Measurements from ENCODE around the gene PRSS50. TPM values are rescaled to one million over a fixed set of nuclear protein-coding genes. Genes with fewer than 3 reads are reported as not detected.

Gene PRSS50
- polyA plus RNA-seq, 1 experiment, result not detected

- Histone ChIP-seq H3K4me3 (ENCODE audit: low read depth, low read length) (no peak overlapping the region), H3K36me3 (ENCODE audit: control insufficient read depth, insufficient read depth, low read length) (no peaks in the 10 kb centered on the region), H3K27me3 (ENCODE audit: control insufficient read depth, insufficient read depth, low read length) (peaks cover 24% of the 10 kb centered on the region)
- ChIA-PET POLR2A (no interaction called here), CTCF (interaction anchor here (0.6 to 1.2 kb wide), 2 partner anchors 34 to 210 kb away, joined by 4 read pairs; no protein-coding TSS in a partner anchor)
- no peak for TF ChIP-seq CTCF (IDR thresholded peaks at IDR 0.05; ENCODE audit: insufficient read depth, low read depth, low read length)
- DNase-seq (ENCODE audit: low read depth), result no peak
Measured at GRCh38 chr3:46699676-46700523, 17.8 kb downstream of the PRSS50 start.

- no peak for DNase-seq (ENCODE audit: low read depth)
- no peaks in the 10 kb centered on the region for H3K36me3 ChIP-seq (ENCODE audit: control insufficient read depth, insufficient read depth, low read length)
- POLR2A ChIA-PET, result interaction anchor here (0.6 kb wide), 1 partner anchor 178 kb away, joined by 3 read pairs; no protein-coding TSS in a partner anchor
- no peak overlapping the region for H3K4me3 ChIP-seq (ENCODE audit: low read depth, low read length)
- H3K27me3 ChIP-seq (ENCODE audit: control insufficient read depth, insufficient read depth, low read length), result peaks cover 9% of the 10 kb centered on the region
- 0 out of 2 replicates have a peak, but pooled peaks have one; percentile 5 for TF ChIP-seq CTCF (IDR thresholded peaks at IDR 0.05; ENCODE audit: insufficient read depth, low read depth, low read length)
- CTCF ChIA-PET, result interaction anchor here (0.6 to 2.6 kb wide), 8 partner anchors 10 to 248 kb away, joined by 3 to 14 read pairs (median 3); partner anchors contain the start of gene LRRC2
Measured at GRCh38 chr3:46695962-46696894, 21.4 kb downstream of the PRSS50 start.

- Histone ChIP-seq H3K36me3 (ENCODE audit: control insufficient read depth, insufficient read depth, low read length) (no peaks in the 10 kb centered on the region), H3K27me3 (ENCODE audit: control insufficient read depth, insufficient read depth, low read length) (peaks cover 3% of the 10 kb centered on the region), H3K4me3 (ENCODE audit: low read depth, low read length) (no peak overlapping the region)
- ChIA-PET CTCF (interaction anchor here (0.6 to 2.6 kb wide), 9 partner anchors 11 to 214 kb away, joined by 3 to 14 read pairs (median 3); partner anchors contain the start of gene LRRC2), POLR2A (no interaction called here)
- DNase-seq (ENCODE audit: low read depth), result no peak
- peak; percentile 25; the same call in 1 of the 2 replicates for TF ChIP-seq CTCF (IDR thresholded peaks at IDR 0.05; ENCODE audit: insufficient read depth, low read depth, low read length)
Measured at GRCh38 chr3:46695177-46695961, 22.3 kb downstream of the PRSS50 start.

GRCh38 chr3:46694520-46694919 lies 23.1 kb downstream of the PRSS50 start:
- H3K4me3 ChIP-seq (ENCODE audit: low read depth, low read length), result no peak overlapping the region
- H3K27me3 ChIP-seq (ENCODE audit: control insufficient read depth, insufficient read depth, low read length), result no peaks in the 10 kb centered on the region; the same call in 1 of the 2 replicates
- H3K36me3 ChIP-seq (ENCODE audit: control insufficient read depth, insufficient read depth, low read length), result no peaks in the 10 kb centered on the region
- DNase-seq (ENCODE audit: low read depth), result no peak
- ChIA-PET CTCF (interaction anchor here (0.7 to 1.6 kb wide), 5 partner anchors 11 to 128 kb away, joined by 3 read pairs; partner anchors contain the start of gene LRRC2), POLR2A (no interaction called here)
- no peak for TF ChIP-seq CTCF (IDR thresholded peaks at IDR 0.05; ENCODE audit: insufficient read depth, low read depth, low read length)
